HEK293 (cell line): ENCODE results near the gene TRAF3.

Source experiments
- CTCF ChIA-PET: fragments of 350-600 bp; formaldehyde crosslinking; extraction: SDS; loops from one replicate; lab custom pipeline; 2021; ENCODE audit warnings: antibody characterized with exemption; lab: Yijun Ruan, JAX
- POLR2A ChIA-PET: fragments of 300-600 bp; formaldehyde crosslinking; extraction: SDS; loops from one replicate; lab custom pipeline; 2020; ENCODE audit warnings: antibody characterized with exemption, inconsistent platforms; lab: Yijun Ruan, JAX
- H3K27ac ChIP-seq: fragments of 200-500 bp; sonication (Bioruptor generic); 2 replicates; pipeline ENCODE4 v1.5.1; 2014; ENCODE audit warnings: low read depth, low read length, control low read depth, inconsistent platforms; ENCODE audit errors: extremely low read depth
- H3K36me3 ChIP-seq, 2 experiments: fragments of 200-500 bp in 1 of 2; sonication (Bioruptor generic) in 1 of 2; 1 replicate in 1 of 2; 2 replicates in 1 of 2; pipeline ENCODE4 v1.5.1; 2014 to 2017; ENCODE audit warnings: inconsistent platforms in 2 of 2, low read length in 2 of 2; ENCODE audit not compliant: control insufficient read depth in 2 of 2, insufficient read depth in 1 of 2
- H3K4me1 ChIP-seq: fragments of 200-500 bp; sonication (Bioruptor generic); 2 replicates; pipeline ENCODE4 v1.5.1; 2014; ENCODE audit warnings: mild to moderate bottlenecking, low read length, inconsistent platforms; ENCODE audit not compliant: control insufficient read depth, insufficient read depth
- H3K4me3 ChIP-seq: 2 replicates; pipeline ENCODE4 v1.5.1; 2011; ENCODE audit warnings: low read depth, mild to moderate bottlenecking, control low read depth, low read length, moderate library complexity
- H3K9me3 ChIP-seq: fragments of 200-500 bp; sonication (Bioruptor generic); 2 replicates; pipeline ENCODE4 v1.5.1; 2014; ENCODE audit warnings: low read depth, low read length, inconsistent platforms; ENCODE audit not compliant: control insufficient read depth, insufficient read depth
- EGR2 ChIP-seq: fragments of 450-650 bp; formaldehyde crosslinking; IDR thresholded peaks from 2 replicates; pipeline ENCODE4 v1.5.1; 2016; ENCODE audit warnings: low read depth, missing biosample characterization, missing genetic modification characterization
- GLIS1 ChIP-seq: fragments of 450-650 bp; formaldehyde crosslinking; IDR thresholded peaks from 2 replicates; pipeline ENCODE4 v1.5.1; 2016; ENCODE audit warnings: missing biosample characterization, missing genetic modification characterization
- KLF7 ChIP-seq: fragments of 450-650 bp; formaldehyde crosslinking; IDR thresholded peaks from 2 replicates; pipeline ENCODE4 v1.5.1; 2016; ENCODE audit warnings: missing biosample characterization, missing genetic modification characterization, borderline replicate concordance
- MZF1 ChIP-seq: fragments of 450-650 bp; formaldehyde crosslinking; IDR thresholded peaks from 2 replicates; pipeline ENCODE4 v1.5.1; 2017; ENCODE audit warnings: missing biosample characterization, missing genetic modification characterization, borderline replicate concordance
- RBAK ChIP-seq: fragments of 450-650 bp; formaldehyde crosslinking; IDR thresholded peaks from 2 replicates; pipeline ENCODE4 v1.5.1; 2016; ENCODE audit warnings: missing biosample characterization, missing genetic modification characterization
- SCRT2 ChIP-seq: fragments of 450-650 bp; formaldehyde crosslinking; IDR thresholded peaks from 2 replicates; pipeline ENCODE4 v1.5.1; 2016; ENCODE audit warnings: missing biosample characterization, missing genetic modification characterization
- SP2 ChIP-seq: fragments of 450-650 bp; formaldehyde crosslinking; IDR thresholded peaks from 2 replicates; pipeline ENCODE4 v1.5.1; 2016; ENCODE audit warnings: missing biosample characterization, missing genetic modification characterization
- TRIM28 ChIP-seq: IDR thresholded peaks from 2 replicates; pipeline ENCODE4 v1.6.1; 2011; ENCODE audit warnings: low read length, control low read depth, borderline replicate concordance
- ZFHX2 ChIP-seq: fragments of 450-650 bp; formaldehyde crosslinking; conservative IDR thresholded peaks from 2 replicates; pipeline ENCODE4 v1.5.1; 2016; ENCODE audit warnings: missing biosample characterization, missing genetic modification characterization
- ZIC2 ChIP-seq: fragments of 450-650 bp; formaldehyde crosslinking; IDR thresholded peaks from 2 replicates; pipeline ENCODE4 v1.5.1; 2016; ENCODE audit warnings: missing biosample characterization, missing genetic modification characterization
- ZNF148 ChIP-seq: fragments of 450-650 bp; formaldehyde crosslinking; IDR thresholded peaks from 2 replicates; pipeline ENCODE4 v1.5.0; 2017; ENCODE audit warnings: missing biosample characterization, missing genetic modification characterization, borderline replicate concordance
- ZNF157 ChIP-seq: fragments of 450-650 bp; formaldehyde crosslinking; IDR thresholded peaks from 2 replicates; pipeline ENCODE4 v1.5.1; 2016; ENCODE audit warnings: missing biosample characterization, missing genetic modification characterization
- ZNF211 ChIP-seq: fragments of 450-650 bp; formaldehyde crosslinking; IDR thresholded peaks from 2 replicates; pipeline ENCODE4 v1.5.1; 2016; ENCODE audit warnings: low read depth, missing biosample characterization, missing genetic modification characterization
- ZNF23 ChIP-seq: fragments of 450-650 bp; formaldehyde crosslinking; IDR thresholded peaks from 2 replicates; pipeline ENCODE4 v1.5.1; 2016; ENCODE audit warnings: missing biosample characterization, missing genetic modification characterization, borderline replicate concordance
- ZNF324 ChIP-seq: fragments of 450-650 bp; formaldehyde crosslinking; IDR thresholded peaks from 2 replicates; pipeline ENCODE4 v1.5.1; 2016; ENCODE audit warnings: missing biosample characterization, missing genetic modification characterization
- ZNF398 ChIP-seq: fragments of 450-650 bp; formaldehyde crosslinking; IDR thresholded peaks from 2 replicates; pipeline ENCODE4 v1.5.1; 2017; ENCODE audit warnings: missing biosample characterization, missing genetic modification characterization
- ZNF423 ChIP-seq: fragments of 450-650 bp; formaldehyde crosslinking; IDR thresholded peaks from 2 replicates; pipeline ENCODE4 v1.5.1; 2016; ENCODE audit warnings: missing biosample characterization, missing genetic modification characterization
- ZNF510 ChIP-seq: fragments of 450-650 bp; formaldehyde crosslinking; IDR thresholded peaks from 2 replicates; pipeline ENCODE4 v1.5.1; 2018; ENCODE audit warnings: mild to moderate bottlenecking, missing genetic modification characterization, missing biosample characterization; ENCODE audit not compliant: insufficient replicate concordance
- ZNF585B ChIP-seq: fragments of 450-650 bp; formaldehyde crosslinking; IDR thresholded peaks from 2 replicates; pipeline ENCODE4 v1.5.1; 2016; ENCODE audit warnings: missing biosample characterization, missing genetic modification characterization
- ZNF600 ChIP-seq: fragments of 450-650 bp; formaldehyde crosslinking; IDR thresholded peaks from 2 replicates; pipeline ENCODE4 v1.5.1; 2016; ENCODE audit warnings: missing biosample characterization, missing genetic modification characterization
- ZNF791 ChIP-seq: fragments of 450-650 bp; formaldehyde crosslinking; IDR thresholded peaks from 2 replicates; pipeline ENCODE4 v1.5.1; 2016; ENCODE audit warnings: missing biosample characterization, missing genetic modification characterization
- ZSCAN30 ChIP-seq: fragments of 450-650 bp; IDR thresholded peaks from 2 replicates; pipeline ENCODE4 v1.5.1; 2018; ENCODE audit warnings: missing biosample characterization, mild to moderate bottlenecking, missing genetic modification characterization, moderate library complexity
- ZXDB ChIP-seq: fragments of 450-650 bp; formaldehyde crosslinking; IDR thresholded peaks from 2 replicates; pipeline ENCODE4 v1.5.1; 2016; ENCODE audit warnings: missing biosample characterization, missing genetic modification characterization
- TF ChIP-seq, protein P1 (sequence below): fragments of 450-650 bp; formaldehyde crosslinking; IDR thresholded peaks from 2 replicates; pipeline ENCODE4 v1.5.1; 2016; ENCODE audit warnings: missing biosample characterization, missing genetic modification characterization
- TF ChIP-seq, protein P2 (sequence below): fragments of 450-650 bp; formaldehyde crosslinking; IDR thresholded peaks from 2 replicates; pipeline ENCODE4 v1.5.1; 2016; ENCODE audit warnings: missing biosample characterization, missing genetic modification characterization
- TF ChIP-seq, protein P3 (sequence below): fragments of 450-650 bp; formaldehyde crosslinking; IDR thresholded peaks from 2 replicates; pipeline ENCODE4 v1.5.1; 2017; ENCODE audit warnings: missing biosample characterization, missing genetic modification characterization

Gene TRAF3

GRCh38 chr14:102751088-102751487 is 26.2 kb upstream of the TRAF3 start:
- Histone ChIP-seq H3K9me3 (no peaks in the 10 kb centered on the region), H3K4me3 (no peak overlapping the region), H3K36me3 (no peaks in the 10 kb centered on the region; a peak in 1 of 3 replicates), H3K4me1 (no peaks in the 10 kb centered on the region), H3K27ac (no peak overlapping the region)
- TF ChIP-seq ZNF585B (no peak), ZNF600 (peak; percentile 61)
- CTCF ChIA-PET = no interaction called here
- POLR2A ChIA-PET = no interaction called here

- no peaks in the 10 kb centered on the region for H3K4me1 ChIP-seq
- H3K36me3 ChIP-seq = no peaks in the 10 kb centered on the region
- ChIA-PET CTCF (no interaction called here), POLR2A (no interaction called here)
- TF ChIP-seq GLIS1 (no peak), EGR2 (tag by site-specific recombination) (peak; percentile 46; the same call in 1 of the 2 replicates), SCRT2 (tag by site-specific recombination) (no peak), ZNF211 (tag by site-specific recombination) (no peak), KLF7 (tag by site-specific recombination) (no peak), ZNF324 (tag by site-specific recombination) (no peak), ZSCAN30 (tag by site-specific recombination) (no peak), ZNF423 (no peak), ZNF157 (tag by site-specific recombination) (no peak), ZNF791 (tag by site-specific recombination) (no peak), TRIM28 (no peak), SP2 (tag by site-specific recombination) (peak; percentile 13; the same call in 1 of the 2 replicates), ZXDB (no peak), ZNF23 (tag by site-specific recombination) (no peak), ZNF398 (tag by site-specific recombination) (no peak), ZIC2 (no peak), ZNF148 (tag by site-specific recombination) (no peak), ZNF510 (tag by site-specific recombination) (no peak), ZFHX2 (tag by site-specific recombination) (peak; percentile 52), MZF1 (tag by site-specific recombination) (no peak), RBAK (tag by site-specific recombination) (no peak)
- TF ChIP-seq, protein P1, sequence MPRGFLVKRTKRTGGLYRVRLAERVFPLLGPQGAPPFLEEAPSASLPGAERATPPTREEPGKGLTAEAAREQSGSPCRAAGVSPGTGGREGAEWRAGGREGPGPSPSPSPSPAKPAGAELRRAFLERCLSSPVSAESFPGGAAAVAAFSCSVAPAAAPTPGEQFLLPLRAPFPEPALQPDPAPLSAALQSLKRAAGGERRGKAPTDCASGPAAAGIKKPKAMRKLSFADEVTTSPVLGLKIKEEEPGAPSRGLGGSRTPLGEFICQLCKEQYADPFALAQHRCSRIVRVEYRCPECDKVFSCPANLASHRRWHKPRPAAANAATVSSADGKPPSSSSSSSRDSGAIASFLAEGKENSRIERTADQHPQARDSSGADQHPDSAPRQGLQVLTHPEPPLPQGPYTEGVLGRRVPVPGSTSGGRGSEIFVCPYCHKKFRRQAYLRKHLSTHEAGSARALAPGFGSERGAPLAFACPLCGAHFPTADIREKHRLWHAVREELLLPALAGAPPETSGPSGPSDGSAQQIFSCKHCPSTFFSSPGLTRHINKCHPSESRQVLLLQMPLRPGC (tag by site-specific recombination) = no peak
- TF ChIP-seq, protein P2, sequence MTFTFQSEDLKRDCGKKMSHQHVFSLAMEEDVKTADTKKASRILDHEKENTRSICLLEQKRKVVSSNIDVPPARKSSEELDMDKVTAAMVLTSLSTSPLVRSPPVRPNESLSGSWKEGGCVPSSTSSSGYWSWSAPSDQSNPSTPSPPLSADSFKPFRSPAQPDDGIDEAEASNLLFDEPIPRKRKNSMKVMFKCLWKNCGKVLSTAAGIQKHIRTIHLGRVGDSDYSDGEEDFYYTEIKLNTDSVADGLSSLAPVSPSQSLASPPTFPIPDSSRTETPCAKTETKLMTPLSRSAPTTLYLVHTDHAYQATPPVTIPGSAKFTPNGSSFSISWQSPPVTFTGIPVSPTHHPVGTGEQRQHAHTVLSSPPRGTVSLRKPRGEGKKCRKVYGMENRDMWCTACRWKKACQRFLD (tag by site-specific recombination) = no peak
- TF ChIP-seq, protein P3, sequence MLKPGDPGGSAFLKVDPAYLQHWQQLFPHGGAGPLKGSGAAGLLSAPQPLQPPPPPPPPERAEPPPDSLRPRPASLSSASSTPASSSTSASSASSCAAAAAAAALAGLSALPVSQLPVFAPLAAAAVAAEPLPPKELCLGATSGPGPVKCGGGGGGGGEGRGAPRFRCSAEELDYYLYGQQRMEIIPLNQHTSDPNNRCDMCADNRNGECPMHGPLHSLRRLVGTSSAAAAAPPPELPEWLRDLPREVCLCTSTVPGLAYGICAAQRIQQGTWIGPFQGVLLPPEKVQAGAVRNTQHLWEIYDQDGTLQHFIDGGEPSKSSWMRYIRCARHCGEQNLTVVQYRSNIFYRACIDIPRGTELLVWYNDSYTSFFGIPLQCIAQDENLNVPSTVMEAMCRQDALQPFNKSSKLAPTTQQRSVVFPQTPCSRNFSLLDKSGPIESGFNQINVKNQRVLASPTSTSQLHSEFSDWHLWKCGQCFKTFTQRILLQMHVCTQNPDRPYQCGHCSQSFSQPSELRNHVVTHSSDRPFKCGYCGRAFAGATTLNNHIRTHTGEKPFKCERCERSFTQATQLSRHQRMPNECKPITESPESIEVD (tag by site-specific recombination) = no peak
- no peak overlapping the region for H3K4me3 ChIP-seq
- H3K9me3 ChIP-seq = no peaks in the 10 kb centered on the region
- no peak overlapping the region for H3K27ac ChIP-seq
Measured at GRCh38 chr14:102752239-102752847, 24.9 kb upstream of the TRAF3 start.
